Stimulated activated CD4-positive, alpha-beta T cell treated with anti-CD3 and anti-CD28 coated beads, TNF-alpha, amount 100 ng/mL, for 1 hour (primary cell): ENCODE measurements around the gene OR10R2.

ENCODE experiments used
- DNase-seq, 3 donors: peaks; one replicate each; pipeline ENCODE4 v3.0.0-alpha.2; 2020; ENCODE audit warnings: low read depth in 3 of 3, low spot score in 1 of 3

Gene OR10R2

DNA sequence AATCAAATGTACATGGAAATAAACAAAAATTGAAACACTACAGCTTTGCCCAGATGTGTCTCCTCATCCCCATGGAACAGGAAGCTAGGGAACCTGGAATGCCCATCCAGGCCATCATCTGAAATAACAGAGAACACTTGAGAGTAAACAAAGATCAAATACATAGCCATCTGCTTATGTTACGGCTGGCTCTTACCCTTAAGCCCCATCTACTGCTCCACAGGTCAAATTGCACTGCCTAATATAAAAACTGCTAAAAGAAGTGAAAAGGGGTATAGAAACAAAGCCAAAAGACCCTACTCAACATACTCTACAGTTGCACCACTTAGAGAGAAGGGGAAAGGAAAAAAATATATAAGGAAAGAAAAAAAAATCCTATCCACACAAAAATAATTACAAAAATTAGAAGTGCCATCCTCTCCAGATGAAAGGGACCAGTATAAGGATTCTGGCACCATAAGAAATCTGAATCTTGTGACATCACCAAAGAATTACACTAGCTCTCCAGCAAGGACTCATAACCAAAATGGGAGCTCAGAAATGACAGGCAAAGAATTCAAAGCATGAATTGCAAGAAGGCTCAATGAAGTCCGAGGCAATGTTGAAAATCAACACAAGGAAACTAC is 55.3 kb downstream of the OR10R2 start:
- no peak for DNase-seq
